Fibroblast of pulmonary artery (primary cell): ENCODE results near the gene ACR.
"Not testable (repeated sequence)": the region's sequence is repeated elsewhere in the genome, so short reads cannot be mapped to it uniquely, and the experiment has no call there.

ENCODE experiments used
- DNase-seq: peaks from one replicate; pipeline ENCODE4 v3.0.0-alpha.2; 2010; ENCODE audit warnings: low read depth
- H3K4me3 ChIP-seq: replicated peaks from 2 replicates; pipeline ENCODE4 v1.5.1; 2011; ENCODE audit warnings: low read depth, mild to moderate bottlenecking, control low read depth, low read length, moderate library complexity
- TF ChIP-seq, protein P1 (sequence below): IDR thresholded peaks from 2 replicates; pipeline ENCODE4 v1.5.1; 2011; ENCODE audit warnings: mild to moderate bottlenecking, control low read depth, low read length, inconsistent platforms; ENCODE audit errors: missing control alignments

The ACR gene

DNA sequence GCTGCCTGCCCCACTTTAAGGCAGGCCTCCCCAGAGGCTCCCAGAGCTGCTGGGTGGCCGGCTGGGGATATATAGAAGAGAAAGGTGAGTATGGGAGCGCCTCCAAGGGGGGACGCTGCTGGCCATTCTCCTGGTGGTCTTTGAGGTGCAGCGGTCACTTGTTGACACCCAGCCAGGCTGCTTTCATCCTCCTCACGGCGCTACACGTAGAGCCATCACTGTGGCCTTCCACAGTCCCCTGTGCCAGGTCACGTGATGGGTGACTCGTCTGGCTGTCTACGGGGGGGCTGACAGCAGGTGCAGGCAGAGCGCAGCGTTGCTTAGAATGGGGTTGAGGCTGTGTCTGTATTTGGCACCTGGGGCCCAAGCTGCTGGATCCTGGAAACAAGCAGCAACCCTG lies 1.9 kb downstream of the ACR start:
- no peak for DNase-seq
- TF ChIP-seq, protein P1, sequence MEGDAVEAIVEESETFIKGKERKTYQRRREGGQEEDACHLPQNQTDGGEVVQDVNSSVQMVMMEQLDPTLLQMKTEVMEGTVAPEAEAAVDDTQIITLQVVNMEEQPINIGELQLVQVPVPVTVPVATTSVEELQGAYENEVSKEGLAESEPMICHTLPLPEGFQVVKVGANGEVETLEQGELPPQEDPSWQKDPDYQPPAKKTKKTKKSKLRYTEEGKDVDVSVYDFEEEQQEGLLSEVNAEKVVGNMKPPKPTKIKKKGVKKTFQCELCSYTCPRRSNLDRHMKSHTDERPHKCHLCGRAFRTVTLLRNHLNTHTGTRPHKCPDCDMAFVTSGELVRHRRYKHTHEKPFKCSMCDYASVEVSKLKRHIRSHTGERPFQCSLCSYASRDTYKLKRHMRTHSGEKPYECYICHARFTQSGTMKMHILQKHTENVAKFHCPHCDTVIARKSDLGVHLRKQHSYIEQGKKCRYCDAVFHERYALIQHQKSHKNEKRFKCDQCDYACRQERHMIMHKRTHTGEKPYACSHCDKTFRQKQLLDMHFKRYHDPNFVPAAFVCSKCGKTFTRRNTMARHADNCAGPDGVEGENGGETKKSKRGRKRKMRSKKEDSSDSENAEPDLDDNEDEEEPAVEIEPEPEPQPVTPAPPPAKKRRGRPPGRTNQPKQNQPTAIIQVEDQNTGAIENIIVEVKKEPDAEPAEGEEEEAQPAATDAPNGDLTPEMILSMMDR, result no peak
- no peak overlapping the region for H3K4me3 ChIP-seq

GRCh38 chr22:50740714-50741113 lies 2.7 kb downstream of the ACR start:
- H3K4me3 ChIP-seq, result not testable (repeated sequence)

GRCh38 chr22:50744424-50744823 lies 6.4 kb downstream of the ACR start:
- not testable (repeated sequence) for DNase-seq, H3K4me3 ChIP-seq

More at GRCh38 chr22:50740714-50741113, 2.7 kb downstream of the ACR start:
- DNase-seq, result not testable (repeated sequence)

- not testable (repeated sequence) for H3K4me3 ChIP-seq, DNase-seq
These were observed 9.5 kb downstream of the ACR start for GRCh38 chr22:50747521-50747920.

- H3K4me3 ChIP-seq, DNase-seq: not testable (repeated sequence)
These were observed 10.6 kb downstream of the ACR start for GRCh38 chr22:50748630-50749029.

DNA sequence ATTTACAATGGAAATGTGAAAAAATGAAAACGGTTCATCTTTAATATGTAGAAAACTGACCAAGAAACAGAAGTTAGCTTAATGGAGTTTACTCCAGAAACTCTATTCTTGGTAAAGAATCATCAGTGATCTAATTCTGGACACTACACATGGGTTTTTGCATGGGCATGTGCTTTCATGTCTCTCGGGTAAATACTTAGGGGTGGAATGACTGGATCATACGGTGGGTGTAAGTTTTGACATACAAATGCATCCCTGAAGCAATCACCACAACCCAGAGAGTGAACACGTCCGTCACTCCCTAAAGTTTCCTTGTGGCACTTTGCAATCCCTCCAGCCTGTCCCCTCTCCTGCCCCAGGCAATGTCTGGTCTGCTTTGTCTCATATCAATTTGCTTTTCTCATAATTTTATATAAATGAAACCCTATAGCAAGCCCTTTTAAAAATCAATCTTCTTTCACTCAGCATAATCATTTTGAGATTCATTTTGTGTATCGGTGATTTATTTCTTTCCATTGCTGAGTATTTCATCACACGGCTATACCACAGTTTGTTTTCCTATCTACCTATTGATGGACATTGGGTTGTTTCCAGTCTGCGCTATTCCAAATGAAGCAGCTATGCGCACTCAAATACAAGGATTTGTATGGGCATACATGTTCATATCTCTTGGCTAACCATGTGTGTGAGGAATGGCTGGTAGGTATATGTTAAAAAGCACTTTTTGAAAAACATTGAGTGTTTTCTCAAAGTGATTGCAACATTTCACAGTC lies 11.5 kb downstream of the ACR start:
- H3K4me3 ChIP-seq, DNase-seq: not testable (repeated sequence)

- DNase-seq, H3K4me3 ChIP-seq: not testable (repeated sequence)
These were observed 17.2 kb downstream of the ACR start for GRCh38 chr22:50755251-50755650.

- not testable (repeated sequence) for H3K4me3 ChIP-seq, DNase-seq
These were observed 18.4 kb downstream of the ACR start for GRCh38 chr22:50756406-50756805.

DNA sequence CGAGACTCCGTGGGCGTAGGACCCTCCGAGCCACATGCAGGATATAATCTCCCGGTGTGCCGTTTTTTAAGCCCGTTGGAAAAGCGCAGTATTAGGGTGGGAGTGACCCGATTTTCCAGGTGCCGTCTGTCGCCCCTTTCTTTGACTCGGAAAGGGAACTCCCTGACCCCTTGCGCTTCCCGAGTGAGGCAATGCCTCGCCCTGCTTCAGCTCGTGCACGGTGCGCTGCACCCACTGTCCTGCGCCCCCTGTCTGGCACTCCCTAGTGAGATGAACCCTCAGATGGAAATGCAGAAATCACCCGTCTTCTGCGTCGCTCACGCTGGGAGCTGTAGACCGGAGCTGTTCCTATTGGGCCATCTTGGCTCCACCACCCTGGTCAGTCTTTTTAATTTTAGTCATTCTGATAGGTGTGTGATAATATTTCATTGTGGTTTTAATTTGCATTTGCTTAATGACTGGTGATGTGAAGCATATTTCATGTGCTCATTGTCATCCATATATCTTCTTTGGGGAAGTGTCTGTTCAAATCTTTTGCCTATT lies 19.0 kb downstream of the ACR start:
- peak; percentile 35 for DNase-seq
- peak overlapping the region; percentile 63 for H3K4me3 ChIP-seq
- TF ChIP-seq, protein P1, result peak; percentile 27

GRCh38 chr22:50759597-50760341 lies 21.8 kb downstream of the ACR start:
- H3K4me3 ChIP-seq, result not testable (repeated sequence)
- peak; percentile 72 for DNase-seq

- not testable (repeated sequence) for DNase-seq, H3K4me3 ChIP-seq
These were observed 23.8 kb downstream of the ACR start for GRCh38 chr22:50761829-50762228.

GRCh38 chr22:50764288-50764687 lies 26.3 kb downstream of the ACR start:
- DNase-seq, H3K4me3 ChIP-seq: not testable (repeated sequence)
